ENCODE data around the gene PXK. TPM values are rescaled to one million over a fixed set of nuclear protein-coding genes. Genes with fewer than 3 reads are reported as not detected.

Gene PXK
- total RNA-seq, 6 donors from 2014 or later, result 17.6 to 38.8 (median 23.2) TPM

DNA sequence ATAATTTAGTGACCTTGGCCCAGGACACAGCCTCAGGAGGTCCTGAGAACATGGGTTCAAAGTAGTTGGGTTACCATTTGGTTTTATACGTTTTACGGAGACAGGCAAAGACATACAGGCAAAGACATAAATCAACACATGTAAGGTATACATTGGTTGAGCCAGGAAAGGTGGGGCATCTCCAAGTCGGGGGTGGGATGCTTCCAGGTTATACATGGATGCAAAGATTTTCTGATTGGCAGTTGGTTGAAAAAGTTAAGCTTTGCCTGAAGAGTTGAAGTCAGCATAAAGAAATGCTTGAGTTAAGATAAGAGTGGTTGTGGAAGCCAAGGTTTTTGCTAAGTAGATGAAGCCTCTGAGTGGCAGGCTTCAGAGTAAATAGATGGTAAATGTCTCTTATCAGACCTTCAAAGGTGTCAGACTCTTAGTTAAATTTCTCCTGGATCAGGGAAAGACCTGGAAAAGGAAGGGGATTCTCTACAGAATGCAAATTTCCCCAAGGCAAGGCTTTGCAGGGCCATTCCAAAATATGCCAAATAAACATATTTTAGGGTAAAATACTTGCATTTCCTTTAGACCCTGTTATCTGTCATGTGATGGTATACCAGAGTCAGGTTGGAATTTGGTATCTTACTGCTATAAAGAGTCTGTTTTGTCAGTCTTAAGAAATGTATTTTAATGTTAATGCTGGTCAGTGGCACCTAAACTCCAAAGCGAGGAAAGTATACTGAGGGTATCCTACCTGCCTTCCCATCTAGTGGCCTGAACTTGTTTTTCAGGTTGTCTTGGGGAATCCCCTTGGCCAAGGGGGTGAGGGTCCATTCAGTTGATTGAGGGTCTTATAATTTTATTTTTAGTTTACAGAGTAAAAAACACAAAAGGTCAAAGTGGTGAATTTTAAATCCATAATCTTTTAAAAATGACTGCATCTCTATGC, 109.1 kb downstream of the PXK start:
- no peaks in the 10 kb centered on the region for H3K36me3 ChIP-seq
- H3K4me1 ChIP-seq, result no peaks in the 10 kb centered on the region
- 70 to 76% methylated on average over 4 of the region's 4 CpGs for WGBS, 2 donors
- H3K27me3 ChIP-seq, result no peaks in the 10 kb centered on the region
- no peak overlapping the region for H3K27ac ChIP-seq
- no peak overlapping the region for H3K4me3 ChIP-seq
- no peak for ATAC-seq (ENCODE audit: low FRiP score in 2 of 2)
- TF ChIP-seq, protein P1, sequence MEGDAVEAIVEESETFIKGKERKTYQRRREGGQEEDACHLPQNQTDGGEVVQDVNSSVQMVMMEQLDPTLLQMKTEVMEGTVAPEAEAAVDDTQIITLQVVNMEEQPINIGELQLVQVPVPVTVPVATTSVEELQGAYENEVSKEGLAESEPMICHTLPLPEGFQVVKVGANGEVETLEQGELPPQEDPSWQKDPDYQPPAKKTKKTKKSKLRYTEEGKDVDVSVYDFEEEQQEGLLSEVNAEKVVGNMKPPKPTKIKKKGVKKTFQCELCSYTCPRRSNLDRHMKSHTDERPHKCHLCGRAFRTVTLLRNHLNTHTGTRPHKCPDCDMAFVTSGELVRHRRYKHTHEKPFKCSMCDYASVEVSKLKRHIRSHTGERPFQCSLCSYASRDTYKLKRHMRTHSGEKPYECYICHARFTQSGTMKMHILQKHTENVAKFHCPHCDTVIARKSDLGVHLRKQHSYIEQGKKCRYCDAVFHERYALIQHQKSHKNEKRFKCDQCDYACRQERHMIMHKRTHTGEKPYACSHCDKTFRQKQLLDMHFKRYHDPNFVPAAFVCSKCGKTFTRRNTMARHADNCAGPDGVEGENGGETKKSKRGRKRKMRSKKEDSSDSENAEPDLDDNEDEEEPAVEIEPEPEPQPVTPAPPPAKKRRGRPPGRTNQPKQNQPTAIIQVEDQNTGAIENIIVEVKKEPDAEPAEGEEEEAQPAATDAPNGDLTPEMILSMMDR (IDR thresholded peaks at IDR 0.05), result no peak
- TF ChIP-seq EP300 (IDR thresholded peaks at IDR 0.05) (no peak), POLR2AphosphoS5 (IDR thresholded peaks at IDR 0.05) (no peak), POLR2A (IDR thresholded peaks at IDR 0.05) (no peak)
- no peak for DNase-seq
- H3K9me3 ChIP-seq, result no peaks in the 10 kb centered on the region

DNA sequence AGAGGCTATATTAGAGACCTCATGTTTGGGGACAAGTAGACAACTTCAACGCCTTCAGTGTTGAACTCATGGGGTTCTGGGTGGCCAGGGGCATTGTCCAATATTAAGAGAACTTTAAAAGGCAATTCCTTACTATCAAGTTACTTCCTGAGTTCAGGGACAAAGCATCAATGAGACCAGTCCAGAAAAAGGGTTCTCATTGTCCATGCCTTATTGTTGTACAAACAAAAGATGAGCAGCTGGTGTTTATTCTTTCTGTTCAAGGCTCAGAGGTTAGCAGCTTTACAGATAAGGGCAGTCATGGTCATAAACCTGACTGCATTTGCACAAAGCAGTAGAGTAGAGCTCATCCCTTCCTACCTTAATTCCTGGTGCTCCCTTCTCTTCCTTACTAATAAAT, 119.5 kb downstream of the PXK start:
- Histone ChIP-seq H3K36me3 (no peaks in the 10 kb centered on the region), H3K27ac (no peak overlapping the region), H3K27me3 (no peaks in the 10 kb centered on the region), H3K4me1 (no peaks in the 10 kb centered on the region), H3K9me3 (peaks cover 0 to 26% (median 10%) of the 10 kb centered on the region in 4 donors), H3K4me3 (no peak overlapping the region)
- ATAC-seq (ENCODE audit: low FRiP score in 2 of 2) (no peak), DNase-seq (no peak)
- WGBS, 2 donors, result 38 to 54% methylated on average over 1 of the region's 1 CpG
- no peak for TF ChIP-seq POLR2A (IDR thresholded peaks at IDR 0.05)
- no peak for TF ChIP-seq POLR2AphosphoS5 (IDR thresholded peaks at IDR 0.05)
- TF ChIP-seq, protein P1 (IDR thresholded peaks at IDR 0.05), result no peak
- no peak for TF ChIP-seq EP300 (IDR thresholded peaks at IDR 0.05)

DNA sequence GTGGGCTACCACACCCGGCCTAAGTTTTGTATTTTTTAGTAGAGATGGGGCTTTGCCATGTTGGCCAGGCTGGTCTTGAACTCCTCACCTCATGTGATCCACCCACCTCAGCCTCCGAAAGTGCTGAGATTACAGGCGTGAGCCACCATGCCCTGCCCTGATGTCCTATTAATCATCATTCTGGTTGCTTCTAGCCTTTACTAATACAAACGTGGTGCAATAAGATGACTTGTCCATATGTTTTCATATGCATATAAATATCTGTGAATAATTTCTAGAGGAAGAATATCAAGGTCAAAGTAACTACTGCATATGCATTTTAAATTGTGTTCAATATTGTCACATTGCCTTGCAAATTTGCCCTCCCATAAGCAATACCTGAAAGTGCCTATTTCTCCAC, 126.5 kb downstream of the PXK start:
- H3K9me3 ChIP-seq, result peaks cover 0 to 24% (median 8%) of the 10 kb centered on the region in 4 donors
- no peak overlapping the region for H3K27ac ChIP-seq
- no peaks in the 10 kb centered on the region for H3K27me3 ChIP-seq
- ATAC-seq (ENCODE audit: low FRiP score in 2 of 2) (no peak), DNase-seq (no peak)
- 76 to 91% methylated on average over 4 of the region's 4 CpGs for WGBS, 2 donors
- peaks cover 6 to 14% (median 10%) of the 10 kb centered on the region in 4 donors for H3K4me1 ChIP-seq
- no peaks in the 10 kb centered on the region for H3K36me3 ChIP-seq
- TF ChIP-seq EP300 (IDR thresholded peaks at IDR 0.05), result no peak
- no peak for TF ChIP-seq POLR2A (IDR thresholded peaks at IDR 0.05)
- H3K4me3 ChIP-seq, result no peak overlapping the region

DNA sequence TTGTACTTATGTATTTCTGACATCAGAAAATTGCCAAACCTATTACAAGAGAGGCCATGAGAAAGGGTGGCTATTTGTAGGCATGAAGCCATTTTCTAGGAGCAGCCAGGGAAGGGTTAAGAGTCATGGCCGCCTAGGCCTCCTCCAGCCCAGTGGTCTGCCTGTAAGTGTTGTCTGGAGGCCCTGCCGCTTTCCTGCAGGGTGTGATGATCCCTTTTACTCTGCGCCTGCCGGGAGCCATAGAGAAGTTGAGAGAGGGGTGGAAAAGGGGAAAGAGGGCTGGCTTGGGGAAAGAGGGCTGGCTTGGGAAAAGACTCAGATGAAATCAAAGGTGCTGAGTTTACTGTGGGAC, 130.1 kb downstream of the PXK start:
- Histone ChIP-seq H3K27me3 (no peaks in the 10 kb centered on the region), H3K4me3 (no peak overlapping the region), H3K4me1 (peaks cover 6 to 14% (median 10%) of the 10 kb centered on the region in 4 donors), H3K36me3 (no peaks in the 10 kb centered on the region), H3K9me3 (no peaks in the 10 kb centered on the region), H3K27ac (no peak overlapping the region)
- no peak for DNase-seq
- ATAC-seq (ENCODE audit: low FRiP score in 2 of 2), result peak in 1 of 2 donors; percentile 11
- WGBS, 2 donors, result 47 to 66% methylated on average over 4 of the region's 4 CpGs
- TF ChIP-seq, protein P1 (IDR thresholded peaks at IDR 0.05), result no peak
- TF ChIP-seq EP300 (IDR thresholded peaks at IDR 0.05) (no peak), POLR2A (IDR thresholded peaks at IDR 0.05) (no peak), POLR2AphosphoS5 (IDR thresholded peaks at IDR 0.05) (no peak)

DNA sequence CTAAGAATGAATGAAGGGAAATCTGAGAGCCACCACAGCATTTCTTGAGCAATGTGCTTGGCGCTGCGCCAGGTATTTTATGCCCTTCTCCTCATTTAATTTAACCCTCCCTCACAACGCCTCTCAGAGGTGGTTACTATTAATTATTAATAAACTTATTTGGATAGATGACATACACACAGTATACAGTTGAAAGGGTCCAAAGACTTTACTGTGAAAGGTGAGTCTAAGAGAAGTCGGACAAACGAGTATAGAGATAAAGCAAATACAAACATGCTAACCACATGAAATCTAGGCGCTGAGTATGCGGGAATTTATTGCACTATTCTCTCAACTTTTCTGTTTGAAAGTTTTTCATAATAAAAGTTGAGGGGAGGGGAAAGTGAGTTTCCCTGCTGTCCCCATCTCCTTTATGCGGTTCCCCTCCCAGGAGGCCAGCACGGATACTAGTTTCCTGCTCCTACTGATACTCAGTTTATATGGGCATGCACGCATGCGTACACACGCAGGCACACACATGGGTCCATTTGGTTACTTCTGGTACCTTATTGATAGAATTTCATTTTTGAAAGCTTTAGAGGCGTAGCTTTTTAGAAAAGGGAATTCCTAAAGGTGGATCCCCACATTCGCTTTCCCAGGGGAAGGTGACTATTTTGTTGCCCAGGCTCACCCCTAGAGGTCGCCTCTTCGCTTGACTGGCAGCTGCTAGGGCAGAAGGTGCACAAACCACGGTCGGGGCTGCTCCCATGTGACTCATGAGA, 130.7 kb downstream of the PXK start:
- peak in 1 of 2 donors; percentile 83 for DNase-seq

More for the DNA sequence above, 130.7 kb downstream of the PXK start:
- no peak overlapping the region for H3K27ac ChIP-seq
- H3K4me3 ChIP-seq, result peak overlapping the region in 3 of 4 donors; percentile 7 to 37 (median 20)
- peaks cover 6 to 14% (median 10%) of the 10 kb centered on the region in 4 donors for H3K4me1 ChIP-seq
- H3K36me3 ChIP-seq, result no peaks in the 10 kb centered on the region
- H3K9me3 ChIP-seq, result no peaks in the 10 kb centered on the region
- no peaks in the 10 kb centered on the region for H3K27me3 ChIP-seq
- TF ChIP-seq, protein P1 (IDR thresholded peaks at IDR 0.05), result peak; percentile 59 to 76 (median 72)
- TF ChIP-seq POLR2A (IDR thresholded peaks at IDR 0.05), result no peak
- no peak for TF ChIP-seq POLR2AphosphoS5 (IDR thresholded peaks at IDR 0.05)
- TF ChIP-seq EP300 (IDR thresholded peaks at IDR 0.05), result no peak
- WGBS, 2 donors, result 15 to 21% methylated on average over 16 to 18 of the region's 18 CpGs
- peak; percentile 90 to 95 for ATAC-seq (ENCODE audit: low FRiP score in 2 of 2)
